ENCODE results near the gene RASSF8.

DNA sequence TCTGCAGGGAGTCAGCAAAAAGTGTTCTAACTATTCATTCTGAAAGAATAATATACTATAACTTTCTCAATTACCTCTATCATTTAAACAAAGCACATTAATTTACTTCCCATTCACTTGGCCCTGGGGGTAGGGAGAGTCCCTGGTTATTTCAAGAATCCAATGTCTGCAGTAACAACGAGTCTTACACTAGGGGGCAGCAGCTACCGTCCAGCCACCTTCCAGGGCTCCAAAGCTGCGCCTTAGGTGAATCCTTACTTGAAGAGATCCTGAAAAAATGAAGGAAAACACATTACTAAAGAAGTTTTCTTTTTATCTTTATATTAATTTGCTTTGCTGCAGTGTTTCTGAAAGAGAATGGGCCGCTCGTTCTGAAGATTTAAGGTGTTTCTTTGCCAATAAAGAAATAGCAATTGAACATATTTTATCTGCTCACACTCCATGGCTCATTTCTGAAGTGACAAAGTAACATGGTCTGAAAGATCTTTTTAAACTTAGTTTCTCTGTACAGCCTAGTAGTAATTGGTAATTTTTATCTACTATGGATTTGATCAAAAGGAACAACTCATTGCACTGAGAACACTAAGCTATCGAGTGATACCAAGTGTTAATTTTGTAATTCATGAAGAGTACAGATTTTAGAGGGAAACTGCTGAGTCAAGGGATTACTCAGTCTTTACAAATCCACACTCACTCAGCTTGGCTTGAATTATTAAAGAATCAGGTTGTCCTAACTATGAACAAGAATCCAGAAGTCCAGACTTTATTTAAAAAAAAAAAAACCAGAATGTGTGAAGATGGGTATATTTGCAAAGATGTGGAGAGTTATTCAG lies 138.8 kb downstream of the RASSF8 start:
- TF ChIP-seq, protein P1, sequence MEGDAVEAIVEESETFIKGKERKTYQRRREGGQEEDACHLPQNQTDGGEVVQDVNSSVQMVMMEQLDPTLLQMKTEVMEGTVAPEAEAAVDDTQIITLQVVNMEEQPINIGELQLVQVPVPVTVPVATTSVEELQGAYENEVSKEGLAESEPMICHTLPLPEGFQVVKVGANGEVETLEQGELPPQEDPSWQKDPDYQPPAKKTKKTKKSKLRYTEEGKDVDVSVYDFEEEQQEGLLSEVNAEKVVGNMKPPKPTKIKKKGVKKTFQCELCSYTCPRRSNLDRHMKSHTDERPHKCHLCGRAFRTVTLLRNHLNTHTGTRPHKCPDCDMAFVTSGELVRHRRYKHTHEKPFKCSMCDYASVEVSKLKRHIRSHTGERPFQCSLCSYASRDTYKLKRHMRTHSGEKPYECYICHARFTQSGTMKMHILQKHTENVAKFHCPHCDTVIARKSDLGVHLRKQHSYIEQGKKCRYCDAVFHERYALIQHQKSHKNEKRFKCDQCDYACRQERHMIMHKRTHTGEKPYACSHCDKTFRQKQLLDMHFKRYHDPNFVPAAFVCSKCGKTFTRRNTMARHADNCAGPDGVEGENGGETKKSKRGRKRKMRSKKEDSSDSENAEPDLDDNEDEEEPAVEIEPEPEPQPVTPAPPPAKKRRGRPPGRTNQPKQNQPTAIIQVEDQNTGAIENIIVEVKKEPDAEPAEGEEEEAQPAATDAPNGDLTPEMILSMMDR (conservative IDR thresholded peaks at IDR 0.05; ENCODE audit: low read depth, low read length) = peak; percentile 99
- TF ChIP-seq EZH2 (IDR thresholded peaks at IDR 0.05; ENCODE audit: low read length, unreplicated experiment) = no peak
